CD4-positive, alpha-beta T cell treated with Interleukin-4 for 1 hour (primary cell): ENCODE measurements around the gene HRCT1.
"Not testable (repeated sequence)": the region's sequence is repeated elsewhere in the genome, so short reads cannot be mapped to it uniquely, and the experiment has no call there.

Experiments used
- DNase-seq, 2 donors: peaks; one replicate each; pipeline ENCODE4 v3.0.0-alpha.2; 2020 to 2022

The HRCT1 gene

DNA sequence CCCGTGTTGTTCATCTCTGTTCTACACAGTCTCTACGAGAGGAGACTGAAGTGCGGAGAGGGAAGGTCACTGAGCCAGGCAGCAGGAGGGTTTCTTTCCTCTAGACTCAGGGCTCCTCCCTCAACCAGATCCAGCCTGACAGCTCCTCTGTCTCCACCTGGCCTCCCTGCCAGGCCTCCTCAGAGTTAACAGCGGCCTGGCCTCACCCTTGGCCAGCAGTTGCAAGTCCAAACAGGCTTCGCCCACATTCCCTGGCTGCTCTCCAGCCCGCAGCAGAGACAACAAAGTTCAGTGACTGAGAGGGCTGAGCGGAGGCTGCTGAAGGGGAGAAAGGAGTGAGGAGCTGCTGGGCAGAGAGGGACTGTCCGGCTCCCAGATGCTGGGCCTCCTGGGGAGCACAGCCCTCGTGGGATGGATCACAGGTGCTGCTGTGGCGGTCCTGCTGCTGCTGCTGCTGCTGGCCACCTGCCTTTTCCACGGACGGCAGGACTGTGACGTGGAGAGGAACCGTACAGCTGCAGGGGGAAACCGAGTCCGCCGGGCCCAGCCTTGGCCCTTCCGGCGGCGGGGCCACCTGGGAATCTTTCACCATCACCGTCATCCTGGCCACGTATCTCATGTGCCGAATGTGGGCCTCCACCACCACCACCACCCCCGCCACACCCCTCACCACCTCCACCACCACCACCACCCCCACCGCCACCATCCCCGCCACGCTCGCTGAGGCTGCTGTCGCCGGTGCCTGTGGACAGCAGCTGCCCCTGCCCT lies at the start of gene HRCT1:
TSS of gene HRCT1 (plus strand) at position 291 of the 768 bp plus-strand sequence. CDS start at position 377, 86 bp downstream.
- no peak for DNase-seq

DNA sequence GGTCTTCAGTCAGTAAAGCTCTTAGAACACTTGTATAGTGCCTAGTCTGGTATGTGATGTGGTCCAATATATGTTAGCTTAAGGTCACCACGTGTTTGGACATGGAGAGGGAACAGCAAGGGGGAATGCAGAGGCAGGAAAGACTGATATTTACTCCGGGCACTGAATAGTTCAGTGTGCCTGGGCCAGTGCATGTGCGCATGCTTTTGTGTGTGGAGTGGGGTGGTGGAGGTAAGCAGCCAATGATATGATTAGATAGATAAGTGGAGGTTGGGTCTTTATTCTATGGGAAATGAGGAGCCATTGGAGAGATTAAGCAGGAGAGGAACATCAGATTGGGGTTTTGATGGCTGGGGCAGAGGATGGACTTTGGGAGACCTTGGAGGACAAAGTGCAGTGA lies 49.8 kb upstream of the HRCT1 start:
- DNase-seq: no peak

DNA sequence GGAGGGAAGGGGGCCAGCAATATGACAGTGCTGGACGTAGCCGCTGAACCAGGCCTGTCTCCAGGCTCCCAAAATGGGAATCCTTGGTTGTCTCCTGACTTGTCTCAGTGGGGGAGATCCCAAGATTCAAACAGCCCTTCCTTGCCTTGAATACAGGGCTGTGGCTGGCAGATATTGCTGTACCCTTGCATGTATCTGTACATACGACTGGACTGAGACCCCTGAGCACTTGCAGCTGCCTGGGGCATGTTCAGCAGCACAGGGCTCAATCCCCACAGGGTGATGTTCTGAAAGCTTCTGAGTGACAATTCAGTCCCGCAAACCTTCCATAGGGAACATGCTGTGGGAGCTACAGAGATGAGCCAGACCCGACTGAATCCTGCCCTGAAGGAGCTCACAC lies 49.1 kb upstream of the HRCT1 start:
- no peak for DNase-seq

DNA sequence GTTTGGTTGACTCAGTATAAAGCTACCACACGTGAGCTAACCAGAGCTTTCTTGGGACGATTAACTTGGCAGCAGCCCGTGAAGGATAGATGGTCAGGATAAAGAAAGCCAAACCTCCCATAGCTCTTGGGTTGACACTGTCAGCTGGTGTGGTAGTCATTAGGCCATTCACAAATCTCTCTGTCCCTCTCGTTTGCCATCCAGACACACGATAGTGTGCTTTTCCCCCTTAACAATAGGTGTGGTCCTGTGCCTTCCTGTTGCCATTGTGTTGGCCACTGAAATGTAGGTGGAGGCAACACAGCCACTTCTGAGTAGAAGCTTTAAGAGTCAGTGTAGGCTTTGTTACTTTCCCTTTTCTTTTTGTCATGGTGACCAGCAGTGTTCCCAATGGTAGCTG lies 47.5 kb upstream of the HRCT1 start:
- DNase-seq: no peak

DNA sequence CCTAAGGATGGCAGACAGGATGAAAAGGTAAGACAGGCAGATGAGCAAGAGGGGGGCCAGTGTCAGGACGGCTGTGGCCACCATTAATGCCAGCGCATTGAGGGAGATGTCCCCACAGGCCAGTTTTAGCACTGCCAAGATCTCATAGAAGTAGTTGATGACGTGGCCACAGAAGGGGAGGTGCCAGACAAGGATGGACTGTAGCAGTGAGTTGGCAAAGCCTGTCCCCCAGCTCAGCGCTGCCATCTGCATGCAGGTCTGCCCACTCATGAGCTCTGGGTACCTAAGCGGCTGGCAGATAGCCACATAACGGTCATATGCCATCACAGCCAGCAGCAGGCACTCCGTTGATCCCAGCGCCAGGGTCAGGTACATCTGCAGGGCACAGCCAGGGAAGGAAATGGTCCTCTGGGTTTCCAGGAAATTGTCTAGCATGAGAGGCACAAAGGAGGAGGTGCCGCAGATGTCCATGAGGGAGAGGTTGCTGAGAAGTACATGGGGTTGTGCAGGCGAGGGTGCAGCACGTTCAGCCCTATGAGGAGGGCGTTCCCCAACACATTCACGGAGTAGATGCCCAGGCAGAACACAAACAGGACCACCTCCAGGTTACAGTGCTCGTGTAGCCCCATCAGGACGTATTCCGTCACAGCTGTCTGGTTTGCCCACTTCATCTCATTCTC lies 46.6 kb upstream of the HRCT1 start:
- peak in 1 of 2 donors; percentile 56 for DNase-seq

DNA sequence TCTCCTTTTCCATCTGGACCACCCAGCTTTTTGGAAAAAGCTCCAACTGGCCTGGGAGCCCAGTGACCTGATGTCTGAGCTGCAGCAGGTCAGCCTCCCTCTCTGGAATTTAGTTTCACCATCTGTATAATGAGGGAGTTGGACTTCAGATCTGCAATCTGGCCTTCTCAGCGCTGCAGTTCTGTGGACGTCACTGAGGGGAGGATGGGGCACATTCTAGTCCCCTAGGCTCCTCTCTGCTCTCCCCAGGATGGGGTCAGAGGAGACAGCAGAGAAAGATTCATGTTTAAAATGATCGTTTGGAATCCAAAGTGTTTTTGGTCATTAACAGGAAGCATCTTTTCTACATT lies 46.0 kb upstream of the HRCT1 start:
- no peak for DNase-seq

- DNase-seq: no peak
These were observed 44.7 kb upstream of the HRCT1 start for GRCh38 chr9:35861161-35861897.

DNA sequence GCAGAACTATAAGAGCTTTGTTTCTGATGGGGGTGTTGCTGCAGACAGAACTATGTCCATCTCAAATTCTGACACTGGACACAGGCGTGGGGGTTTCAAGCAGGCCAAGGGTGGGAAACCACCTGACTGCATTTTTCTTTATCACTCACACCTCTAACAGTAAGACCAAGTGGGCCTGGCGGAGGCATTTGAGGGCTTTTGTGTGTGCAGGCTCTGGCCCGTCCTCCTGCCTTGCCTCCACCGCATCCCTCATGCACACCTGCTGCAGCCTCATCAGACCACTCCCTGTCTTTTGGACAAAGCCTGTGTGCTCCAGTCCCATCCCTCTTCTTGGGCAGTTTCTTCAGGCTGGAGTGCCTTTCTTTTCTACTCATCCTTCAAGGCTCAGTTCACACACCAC lies 43.7 kb upstream of the HRCT1 start:
- DNase-seq: no peak

- DNase-seq: no peak
These were observed 42.4 kb upstream of the HRCT1 start for GRCh38 chr9:35863583-35863982.

DNA sequence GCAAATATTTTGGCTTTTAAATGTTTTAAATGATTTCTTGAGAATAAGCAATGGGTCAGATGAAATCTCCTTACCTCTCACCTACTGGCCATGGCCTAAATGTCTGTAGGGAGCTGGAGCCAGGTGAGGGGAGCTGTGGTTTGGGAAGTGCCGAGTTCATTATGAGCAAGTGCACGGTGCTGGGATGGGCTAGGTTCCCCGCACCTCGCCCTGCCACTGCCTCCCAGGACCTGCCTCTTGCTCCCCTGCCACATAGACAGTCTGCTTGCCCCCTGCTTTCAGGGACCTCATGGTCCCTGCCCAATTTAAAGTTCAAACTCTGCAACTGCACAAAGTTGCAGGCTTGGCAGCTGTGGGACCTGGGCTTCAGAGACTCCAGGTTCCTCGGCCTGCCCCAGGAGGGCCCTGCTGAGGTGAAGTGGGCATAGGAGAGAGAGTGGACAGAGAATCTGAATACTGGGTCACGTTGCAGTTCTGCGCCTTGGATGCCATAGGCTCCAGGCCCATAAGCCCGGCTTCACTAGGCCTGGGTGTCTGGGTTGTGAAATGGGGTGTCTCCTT lies 41.2 kb upstream of the HRCT1 start:
- DNase-seq: no peak

DNA sequence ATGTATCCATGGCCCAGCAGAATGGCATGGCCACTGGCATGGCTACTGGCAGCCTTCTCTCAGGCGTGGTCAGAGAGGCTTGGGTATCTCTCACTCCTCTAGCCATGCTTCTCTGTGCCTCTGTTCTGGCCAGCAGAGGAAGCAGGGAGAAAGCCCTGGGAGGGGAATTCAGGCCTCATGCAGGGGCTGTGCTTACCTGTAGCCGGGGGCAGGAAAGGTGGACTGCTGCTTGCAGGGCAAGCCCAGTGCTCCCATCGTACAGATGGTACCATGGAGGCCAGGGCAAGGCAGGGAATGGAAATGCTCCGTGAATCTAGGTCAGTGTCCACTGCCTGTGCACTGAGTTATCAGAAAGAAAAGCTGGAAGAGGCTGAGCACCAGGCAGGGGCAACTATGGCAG lies 38.5 kb upstream of the HRCT1 start:
- no peak for DNase-seq

- DNase-seq: no peak
These were observed 37.1 kb upstream of the HRCT1 start for GRCh38 chr9:35868933-35869332.

- DNase-seq: no peak
These were observed 36.3 kb upstream of the HRCT1 start for GRCh38 chr9:35869621-35870216.

- DNase-seq: no peak
These were observed 35.6 kb upstream of the HRCT1 start, which contains the start of gene OR13J1 for GRCh38 chr9:35870351-35870923. Gene OR13J1, minus strand, starts transcription at chr9:35870401. Its CDS starts 0 bp downstream, at chr9:35870401.

DNA sequence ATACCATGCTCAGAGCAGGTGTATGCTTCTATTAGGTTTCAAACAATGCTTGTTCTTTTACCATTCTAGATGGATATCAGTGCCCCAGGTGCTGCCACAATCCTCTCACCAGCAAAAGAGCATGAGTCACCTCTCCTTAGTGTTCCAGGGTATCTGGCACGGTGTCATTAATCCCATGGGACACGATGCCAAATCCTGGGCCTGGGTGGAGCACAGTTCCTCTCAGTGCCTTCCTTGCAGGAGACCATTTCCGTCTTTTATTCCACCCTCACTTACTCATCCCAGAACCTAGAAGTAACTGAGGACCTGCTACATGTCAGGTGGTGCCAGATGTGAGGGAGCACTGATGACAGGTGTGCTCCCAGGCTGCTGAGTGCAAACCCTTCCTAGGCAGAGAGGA lies 34.5 kb upstream of the HRCT1 start:
- no peak for DNase-seq

- no peak for DNase-seq
These were observed 33.5 kb upstream of the HRCT1 start for GRCh38 chr9:35872505-35872904.

- DNase-seq: peak; percentile 75 to 76
These were observed 23.6 kb upstream of the HRCT1 start for GRCh38 chr9:35882263-35882848.

- no peak for DNase-seq
These were observed 23.0 kb upstream of the HRCT1 start for GRCh38 chr9:35882996-35883395.

- not testable (repeated sequence) for DNase-seq
These were observed 21.1 kb upstream of the HRCT1 start for GRCh38 chr9:35884908-35885307.

- DNase-seq: no peak
These were observed 14.4 kb upstream of the HRCT1 start for GRCh38 chr9:35891646-35892045.

DNA sequence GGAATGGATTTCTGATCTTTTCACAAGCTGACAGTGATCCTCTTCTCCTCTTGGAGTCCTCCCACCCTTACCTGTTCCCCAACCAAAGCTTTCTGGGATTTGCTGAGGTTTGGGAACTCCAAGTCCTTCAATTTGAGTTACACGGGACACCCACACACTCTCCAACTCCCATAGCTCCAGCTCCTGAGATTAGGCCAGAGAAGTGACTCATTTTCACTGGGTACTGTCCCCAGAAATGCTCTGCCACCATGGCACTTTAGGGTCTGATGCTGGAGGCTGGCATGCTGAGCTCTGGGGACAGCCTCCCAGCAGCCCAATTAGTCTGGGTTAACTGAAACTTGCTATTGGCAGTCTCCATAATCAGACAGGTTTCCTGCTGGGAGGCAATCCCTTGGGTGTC lies 14.0 kb upstream of the HRCT1 start:
- DNase-seq: no peak

GRCh38 chr9:35896570-35896969 lies 9.4 kb upstream of the HRCT1 start:
- no peak for DNase-seq
